Liver (tissue), 9 donors: ENCODE measurements around the gene AP1S1. TPM values are rescaled to one million over a fixed set of nuclear protein-coding genes. Genes with fewer than 3 reads are reported as not detected.

Experiments used
- DNase-seq: peaks from one replicate; pipeline ENCODE4 v3.0.0-alpha.2; 2017; ENCODE audit warnings: low spot score
- H3K27ac ChIP-seq, 2 donors: one replicate each; pipeline ENCODE4 v1.7.0; 2013; ENCODE audit warnings: inconsistent platforms in 2 of 2, low read length in 2 of 2, control low read depth in 1 of 2, low read depth in 1 of 2, mild to moderate bottlenecking in 1 of 2
- H3K27me3 ChIP-seq, 4 donors: one replicate each; pipeline versions ENCODE4 v1.6.1 to v1.7.0; 2013; ENCODE audit warnings: low read length in 3 of 4, inconsistent platforms in 1 of 4, mild to moderate bottlenecking in 1 of 4, moderate library complexity in 1 of 4; ENCODE audit not compliant: control insufficient read depth in 4 of 4, insufficient read depth in 4 of 4
- H3K36me3 ChIP-seq, 4 donors: one replicate each; pipeline versions ENCODE4 v1.6.1 to v1.7.0; 2013; ENCODE audit warnings: low read length in 3 of 4, mild to moderate bottlenecking in 3 of 4, low read depth in 1 of 4, moderate library complexity in 1 of 4; ENCODE audit not compliant: control insufficient read depth in 4 of 4, insufficient read depth in 3 of 4
- H3K4me1 ChIP-seq, 4 donors: one replicate each; pipeline versions ENCODE4 v1.6.1 to v1.7.0; 2013; ENCODE audit warnings: low read length in 3 of 4, mild to moderate bottlenecking in 3 of 4, moderate library complexity in 1 of 4; ENCODE audit not compliant: control insufficient read depth in 4 of 4, insufficient read depth in 4 of 4
- H3K4me3 ChIP-seq, 3 donors: one replicate each; pipeline versions ENCODE4 v1.6.1 to v1.7.0; 2013; ENCODE audit warnings: low read length in 3 of 3, control low read depth in 1 of 3, low read depth in 1 of 3, mild to moderate bottlenecking in 1 of 3
- H3K9ac ChIP-seq, 2 donors: one replicate each; pipeline ENCODE4 v1.7.0; 2013; ENCODE audit warnings: low read length in 2 of 2, mild to moderate bottlenecking in 2 of 2, moderate library complexity in 2 of 2, control low read depth in 1 of 2, low read depth in 1 of 2
- H3K9me3 ChIP-seq, 4 donors: one replicate each; pipeline versions ENCODE4 v1.6.1 to v1.7.0; 2013; ENCODE audit warnings: low read length in 3 of 4; ENCODE audit not compliant: control insufficient read depth in 4 of 4
- ATF3 ChIP-seq: IDR thresholded peaks from 2 replicates; pipeline ENCODE4 v1.6.1; 2016; ENCODE audit warnings: antibody characterized with exemption
- EGR1 ChIP-seq, 2 donors: IDR thresholded peaks; 2 replicates each; pipeline ENCODE4 v1.6.1; 2016 to 2018; ENCODE audit warnings: antibody characterized with exemption in 2 of 2, low read depth in 2 of 2
- FOXA1 ChIP-seq: IDR thresholded peaks from 2 replicates; pipeline ENCODE4 v1.6.1; 2016; ENCODE audit warnings: antibody characterized with exemption
- GABPA ChIP-seq, 2 donors: IDR thresholded peaks in 1 of 2; conservative IDR thresholded peaks in 1 of 2; 2 replicates each; pipeline ENCODE4 v1.6.1; 2016; ENCODE audit warnings: antibody characterized with exemption in 2 of 2, mild to moderate bottlenecking in 1 of 2, moderate library complexity in 1 of 2
- HNF4A ChIP-seq, 2 donors: conservative IDR thresholded peaks; 2 replicates each; pipeline ENCODE4 v1.6.1; 2016; ENCODE audit warnings: antibody characterized with exemption in 2 of 2, mild to moderate bottlenecking in 2 of 2
- HNF4G ChIP-seq: IDR thresholded peaks from 2 replicates; pipeline ENCODE4 v1.6.1; 2016; ENCODE audit warnings: antibody characterized with exemption
- JUND ChIP-seq, 2 donors: IDR thresholded peaks; 2 replicates each; pipeline ENCODE4 v1.6.1; 2016; ENCODE audit warnings: antibody characterized with exemption in 2 of 2
- NR2F2 ChIP-seq: IDR thresholded peaks from 2 replicates; pipeline ENCODE4 v1.6.1; 2016; ENCODE audit warnings: antibody characterized with exemption
- RAD21 ChIP-seq, 2 donors: IDR thresholded peaks; 2 replicates each; pipeline ENCODE4 v1.6.1; 2016; ENCODE audit warnings: antibody characterized with exemption in 2 of 2, mild to moderate bottlenecking in 2 of 2
- REST ChIP-seq: IDR thresholded peaks from 2 replicates; pipeline ENCODE4 v1.6.1; 2016; ENCODE audit warnings: antibody characterized with exemption, mild to moderate bottlenecking
- RXRA ChIP-seq, 2 donors: IDR thresholded peaks; 2 replicates each; pipeline ENCODE4 v1.6.1; 2017 to 2018; ENCODE audit warnings: antibody characterized with exemption in 2 of 2, mild to moderate bottlenecking in 1 of 2
- SP1 ChIP-seq: IDR thresholded peaks from 2 replicates; pipeline ENCODE4 v1.6.1; 2018; ENCODE audit warnings: antibody characterized with exemption, mild to moderate bottlenecking
- TAF1 ChIP-seq: conservative IDR thresholded peaks from 2 replicates; pipeline ENCODE4 v1.6.1; 2016; ENCODE audit warnings: antibody characterized with exemption, mild to moderate bottlenecking
- YY1 ChIP-seq: IDR thresholded peaks from 2 replicates; pipeline ENCODE4 v1.6.1; 2016; ENCODE audit warnings: antibody characterized with exemption, mild to moderate bottlenecking
- WGBS: extraction: QIAGEN DNeasy Blood & Tissue Kit; methylation state at CpG from one replicate; pipeline ENCODE4 v1.1.7; 2013; 5-methylcytosine and 5-hydroxymethylcytosine counted together
- polyA plus RNA-seq, 2 donors: library from polyadenylated mRNA; stranded (reverse) in 1 of 2; unstranded in 1 of 2; fragments of 200-250 nt in 1 of 2; fragments of >200 nt in 1 of 2; fragmentation: Nextera tagmentation in 1 of 2; extraction: Ambion mirVana in 1 of 2; gene quantifications; one replicate each; pipeline versions ENCODE4 v1.2.1 to v1.2.3, GENCODE V29; 2013 to 2015
- total RNA-seq, 2 donors: library from RNA; depleted of rRNA; stranded (reverse); fragments of >200 nt; gene quantifications; one replicate each; pipeline ENCODE4 v1.2.3, GENCODE V29; 2014
- TF ChIP-seq, protein P1 (sequence below): IDR thresholded peaks from 2 replicates; pipeline ENCODE4 v1.6.1; 2016; ENCODE audit warnings: antibody characterized with exemption
- TF ChIP-seq, protein P2 (sequence below): fragments of 150-350 bp; IDR thresholded peaks from 2 replicates; pipeline ENCODE4 v1.5.1; 2017; ENCODE audit warnings: improper control_type of control experiment, low read depth, low read length; ENCODE audit not compliant: missing input control
- donor health status: healthy.
- donor health status: healthy.
- donor health status: healthy.
- donor health status: healthy.
- donor health status: healthy.

AP1S1 gene
- total and polyA plus RNA-seq, 4 donors: 13.8 to 25.7 (median 22.0) TPM

GRCh38 chr7:101172005-101172853, 18.0 kb downstream of the AP1S1 start:
- Histone ChIP-seq H3K27ac (no peak overlapping the region), H3K36me3 (no peaks in the 10 kb centered on the region), H3K4me3 (no peak overlapping the region), H3K9me3 (no peaks in the 10 kb centered on the region), H3K9ac (no peak overlapping the region), H3K27me3 (peaks cover 6 to 19% (median 16%) of the 10 kb centered on the region in 4 donors), H3K4me1 (peaks cover 8 to 33% (median 16%) of the 10 kb centered on the region in 4 donors)
- TF ChIP-seq ATF3: no peak
- TF ChIP-seq EGR1 (IDR thresholded peaks at IDR 0.05; ENCODE audit: low read depth in 2 of 2): no peak
- no peak for TF ChIP-seq SP1
- no peak for TF ChIP-seq HNF4G
- TF ChIP-seq RAD21 (IDR thresholded peaks at IDR 0.05): no peak
- TF ChIP-seq TAF1: no peak
- no peak for TF ChIP-seq RXRA (IDR thresholded peaks at IDR 0.05)
- no peak for TF ChIP-seq HNF4A (conservative IDR thresholded peaks at IDR 0.05)
- TF ChIP-seq YY1: no peak
- TF ChIP-seq, protein P1, sequence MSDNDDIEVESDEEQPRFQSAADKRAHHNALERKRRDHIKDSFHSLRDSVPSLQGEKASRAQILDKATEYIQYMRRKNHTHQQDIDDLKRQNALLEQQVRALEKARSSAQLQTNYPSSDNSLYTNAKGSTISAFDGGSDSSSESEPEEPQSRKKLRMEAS: no peak
- 5% methylated on average over 79 of the region's 79 CpGs for WGBS
- DNase-seq: no peak

GRCh38 chr7:101172854-101173751, 18.8 kb downstream of the AP1S1 start:
- no peak for TF ChIP-seq FOXA1
- TF ChIP-seq SP1: no peak
- no peak for TF ChIP-seq YY1
- H3K4me3 ChIP-seq: peak overlapping the region in 1 of 3 donors; percentile 23
- H3K27me3 ChIP-seq: peaks cover 6 to 19% (median 16%) of the 10 kb centered on the region in 4 donors
- H3K4me1 ChIP-seq: peaks cover 8 to 33% (median 16%) of the 10 kb centered on the region in 4 donors
- no peak for DNase-seq
- no peaks in the 10 kb centered on the region for H3K9me3 ChIP-seq
- 3% methylated on average over 53 of the region's 53 CpGs for WGBS
- no peak overlapping the region for H3K27ac ChIP-seq
- no peaks in the 10 kb centered on the region for H3K36me3 ChIP-seq
- no peak overlapping the region for H3K9ac ChIP-seq

GRCh38 chr7:101173752-101174244, 19.5 kb downstream of the AP1S1 start:
- DNase-seq: peak; percentile 62
- Histone ChIP-seq H3K4me3 (no peak overlapping the region), H3K27ac (no peak overlapping the region), H3K36me3 (no peaks in the 10 kb centered on the region), H3K9ac (no peak overlapping the region), H3K4me1 (peaks cover 8 to 33% (median 16%) of the 10 kb centered on the region in 4 donors), H3K27me3 (peaks cover 6 to 18% (median 12%) of the 10 kb centered on the region in 4 donors), H3K9me3 (no peaks in the 10 kb centered on the region)
- whole genome bisulfite sequencing: 8% methylated on average over 16 of the region's 16 CpGs
- no peak for TF ChIP-seq ATF3
- no peak for TF ChIP-seq GABPA (IDR thresholded peaks at IDR 0.05 in 1 of 2, conservative IDR thresholded peaks at IDR 0.05 in 1 of 2)
- no peak for TF ChIP-seq HNF4G
- TF ChIP-seq JUND (IDR thresholded peaks at IDR 0.05): no peak
- TF ChIP-seq EGR1 (IDR thresholded peaks at IDR 0.05; ENCODE audit: low read depth in 2 of 2): no peak
- no peak for TF ChIP-seq RXRA (IDR thresholded peaks at IDR 0.05)
- TF ChIP-seq RAD21 (IDR thresholded peaks at IDR 0.05): no peak
- no peak for TF ChIP-seq REST
- no peak for TF ChIP-seq NR2F2
- TF ChIP-seq, protein P2, sequence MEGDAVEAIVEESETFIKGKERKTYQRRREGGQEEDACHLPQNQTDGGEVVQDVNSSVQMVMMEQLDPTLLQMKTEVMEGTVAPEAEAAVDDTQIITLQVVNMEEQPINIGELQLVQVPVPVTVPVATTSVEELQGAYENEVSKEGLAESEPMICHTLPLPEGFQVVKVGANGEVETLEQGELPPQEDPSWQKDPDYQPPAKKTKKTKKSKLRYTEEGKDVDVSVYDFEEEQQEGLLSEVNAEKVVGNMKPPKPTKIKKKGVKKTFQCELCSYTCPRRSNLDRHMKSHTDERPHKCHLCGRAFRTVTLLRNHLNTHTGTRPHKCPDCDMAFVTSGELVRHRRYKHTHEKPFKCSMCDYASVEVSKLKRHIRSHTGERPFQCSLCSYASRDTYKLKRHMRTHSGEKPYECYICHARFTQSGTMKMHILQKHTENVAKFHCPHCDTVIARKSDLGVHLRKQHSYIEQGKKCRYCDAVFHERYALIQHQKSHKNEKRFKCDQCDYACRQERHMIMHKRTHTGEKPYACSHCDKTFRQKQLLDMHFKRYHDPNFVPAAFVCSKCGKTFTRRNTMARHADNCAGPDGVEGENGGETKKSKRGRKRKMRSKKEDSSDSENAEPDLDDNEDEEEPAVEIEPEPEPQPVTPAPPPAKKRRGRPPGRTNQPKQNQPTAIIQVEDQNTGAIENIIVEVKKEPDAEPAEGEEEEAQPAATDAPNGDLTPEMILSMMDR: no peak
- no peak for TF ChIP-seq HNF4A (conservative IDR thresholded peaks at IDR 0.05)
- TF ChIP-seq YY1: no peak
- TF ChIP-seq, protein P1: no peak
- no peak for TF ChIP-seq SP1
